HT-29 (cell line): Measurements from ENCODE around the gene CUEDC1. TPM values are rescaled to one million over a fixed set of nuclear protein-coding genes. Genes with fewer than 3 reads are reported as not detected.

Experiments used
- DNase-seq: peaks from one replicate; pipeline ENCODE4 v3.0.0-alpha.2; 2015; ENCODE audit warnings: low spot score
- total RNA-seq: library from RNA; depleted of rRNA; stranded (reverse); fragments of >200 nt; shearing (Covaris generic); gene quantifications from 2 replicates; pipeline ENCODE4 v1.2.3, GENCODE V29; 2014; rRNA removed

CUEDC1 gene, protein sequence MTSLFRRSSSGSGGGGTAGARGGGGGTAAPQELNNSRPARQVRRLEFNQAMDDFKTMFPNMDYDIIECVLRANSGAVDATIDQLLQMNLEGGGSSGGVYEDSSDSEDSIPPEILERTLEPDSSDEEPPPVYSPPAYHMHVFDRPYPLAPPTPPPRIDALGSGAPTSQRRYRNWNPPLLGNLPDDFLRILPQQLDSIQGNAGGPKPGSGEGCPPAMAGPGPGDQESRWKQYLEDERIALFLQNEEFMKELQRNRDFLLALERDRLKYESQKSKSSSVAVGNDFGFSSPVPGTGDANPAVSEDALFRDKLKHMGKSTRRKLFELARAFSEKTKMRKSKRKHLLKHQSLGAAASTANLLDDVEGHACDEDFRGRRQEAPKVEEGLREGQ
- total RNA-seq: 37.6 and 45.5 TPM in 2 replicates

DNA sequence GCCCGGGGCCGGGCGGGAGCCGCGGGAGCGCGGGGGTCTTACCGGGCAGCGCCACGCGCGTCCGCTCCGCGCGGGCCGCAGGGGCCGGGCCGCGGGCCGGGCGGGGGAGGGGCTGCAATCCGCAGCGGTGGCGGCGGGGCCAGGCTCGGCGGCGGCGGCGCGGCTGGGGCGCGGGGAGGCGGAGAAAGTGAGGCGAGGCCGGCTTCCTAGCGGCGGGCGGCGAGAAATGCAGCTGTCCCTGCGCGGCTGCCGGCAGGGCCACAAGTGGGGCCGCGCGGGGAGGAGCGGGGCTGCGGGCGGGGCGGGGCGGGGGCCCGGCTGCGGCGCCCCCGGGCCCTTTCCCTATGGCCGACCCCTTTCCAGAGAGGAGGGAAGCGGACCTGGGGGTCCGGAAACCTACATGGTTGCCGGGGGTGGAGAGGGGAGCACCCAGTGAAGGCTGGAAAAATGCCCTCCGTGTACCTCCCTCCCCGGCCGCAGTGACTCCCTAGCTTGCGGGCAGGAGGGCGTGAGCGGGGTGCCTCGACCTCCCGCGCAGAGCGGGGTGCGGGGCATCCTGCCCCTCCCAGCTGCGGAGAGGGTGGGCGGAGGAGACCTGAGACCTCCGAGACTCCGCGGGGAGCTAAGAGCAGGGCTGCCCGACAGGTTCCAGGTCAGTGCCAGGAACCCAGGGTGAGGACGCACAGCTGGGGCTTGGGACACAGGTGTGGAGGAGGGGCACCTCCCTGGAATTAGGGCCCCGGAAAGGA is at the start of gene CUEDC1:
Gene CUEDC1 (minus strand): TSS at position 230 of the 749 bp plus-strand sequence. CDS start 69,848 bp downstream, outside the sequence.
- peak; percentile 68 for DNase-seq

DNA sequence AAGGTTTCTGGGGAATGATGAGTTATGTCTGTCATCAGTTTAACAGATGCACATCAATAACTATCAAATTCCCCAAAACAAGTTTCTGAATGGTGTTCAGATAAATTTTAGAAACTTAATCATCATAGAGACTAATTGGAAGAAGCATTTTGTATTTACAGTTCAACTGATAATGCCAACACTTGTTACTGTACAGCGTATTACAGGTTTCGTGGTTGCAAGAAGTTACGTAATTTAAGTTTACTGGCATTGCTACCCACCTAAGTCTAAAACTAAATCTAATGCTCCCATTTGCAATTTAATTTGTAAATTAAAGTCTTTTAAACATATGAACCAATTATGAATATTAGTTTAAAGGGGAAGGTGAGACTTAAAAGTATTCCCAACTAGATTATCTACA is 48.8 kb upstream of the CUEDC1 start:
- DNase-seq: no peak

DNA sequence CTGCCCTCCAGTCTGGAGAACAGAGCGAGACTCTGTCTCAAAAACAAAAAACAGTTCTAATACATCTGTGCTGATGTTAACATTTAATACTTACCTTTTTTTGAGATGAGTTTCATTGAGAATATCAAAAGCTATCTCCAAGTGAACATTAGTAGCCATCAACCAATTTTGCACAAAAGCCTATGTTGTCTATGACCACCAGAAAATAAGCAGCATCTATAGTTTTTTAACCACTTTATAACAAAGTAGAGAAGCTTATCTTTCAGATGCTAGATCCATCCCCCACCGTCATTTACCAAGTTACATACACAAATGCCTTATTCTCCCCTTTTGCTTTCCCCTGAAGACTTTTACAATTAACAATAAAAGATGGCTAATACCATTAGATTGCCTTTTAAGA is 47.8 kb upstream of the CUEDC1 start:
- no peak for DNase-seq

DNA sequence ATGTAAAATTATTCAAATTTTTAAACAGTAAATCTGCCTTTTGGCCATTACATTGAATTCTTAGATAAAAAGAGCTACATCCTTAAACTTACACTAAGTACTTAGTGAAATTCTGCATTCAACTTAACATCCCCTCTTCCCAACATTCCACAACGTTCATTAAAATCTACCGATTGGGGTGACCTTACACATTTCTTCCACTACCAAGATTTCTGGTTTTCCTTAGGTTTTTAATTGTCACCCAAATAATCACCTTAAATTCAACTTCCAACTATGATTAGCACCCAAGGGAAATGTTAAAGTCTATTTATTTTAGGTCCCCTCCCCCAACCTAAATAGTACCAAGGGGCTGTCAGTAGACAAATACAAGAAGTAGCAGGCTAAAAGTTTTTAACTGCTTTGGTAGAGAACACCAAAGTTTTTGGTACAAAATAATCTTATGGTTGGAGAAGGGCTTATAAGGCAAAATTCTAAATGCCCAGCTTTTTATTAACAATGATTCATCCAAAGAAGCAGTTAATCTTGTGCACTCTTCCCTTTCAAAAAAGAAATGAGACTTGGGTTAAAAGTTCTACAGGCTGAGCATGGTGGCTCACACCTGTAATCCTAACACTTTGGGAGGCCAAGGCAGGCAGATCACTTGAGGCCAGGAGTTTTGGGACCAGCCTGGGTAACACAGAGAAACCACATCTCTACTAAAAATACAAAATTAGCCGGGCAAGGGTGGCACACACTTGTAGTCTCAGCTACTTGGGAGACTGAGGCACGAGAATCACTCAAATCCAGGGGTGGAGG is 47.1 kb upstream of the CUEDC1 start:
- no peak for DNase-seq

DNA sequence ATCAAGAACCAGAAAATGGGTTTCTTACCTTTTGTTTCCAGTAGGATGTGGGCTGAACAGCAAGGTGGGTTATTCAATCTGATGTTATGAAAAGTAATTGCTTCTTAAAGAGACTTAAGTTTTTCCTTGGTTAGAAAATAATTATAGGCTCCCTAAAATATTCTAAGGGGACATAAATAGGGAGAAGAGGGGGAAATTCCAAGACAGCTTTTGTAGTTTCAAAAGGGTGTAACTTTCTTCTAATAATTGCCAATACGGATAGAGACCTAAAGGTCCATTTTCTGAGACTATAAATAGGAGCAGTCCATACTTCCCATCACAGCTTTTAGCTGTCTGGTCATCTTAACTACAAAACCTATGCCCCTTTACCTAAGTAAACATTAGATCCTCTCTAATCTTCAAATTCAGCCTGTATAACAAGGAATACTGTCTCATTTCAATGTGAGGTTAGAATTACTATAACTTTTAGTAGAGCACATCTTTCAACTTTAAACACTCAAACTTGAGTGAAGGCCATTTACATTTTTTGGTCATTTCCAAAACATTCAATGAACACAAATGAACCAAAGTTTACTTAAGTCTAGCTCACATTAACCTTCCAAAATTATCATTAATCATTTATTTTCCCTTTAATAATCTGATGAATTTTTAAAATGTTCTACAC is 46.4 kb upstream of the CUEDC1 start:
- DNase-seq: no peak

DNA sequence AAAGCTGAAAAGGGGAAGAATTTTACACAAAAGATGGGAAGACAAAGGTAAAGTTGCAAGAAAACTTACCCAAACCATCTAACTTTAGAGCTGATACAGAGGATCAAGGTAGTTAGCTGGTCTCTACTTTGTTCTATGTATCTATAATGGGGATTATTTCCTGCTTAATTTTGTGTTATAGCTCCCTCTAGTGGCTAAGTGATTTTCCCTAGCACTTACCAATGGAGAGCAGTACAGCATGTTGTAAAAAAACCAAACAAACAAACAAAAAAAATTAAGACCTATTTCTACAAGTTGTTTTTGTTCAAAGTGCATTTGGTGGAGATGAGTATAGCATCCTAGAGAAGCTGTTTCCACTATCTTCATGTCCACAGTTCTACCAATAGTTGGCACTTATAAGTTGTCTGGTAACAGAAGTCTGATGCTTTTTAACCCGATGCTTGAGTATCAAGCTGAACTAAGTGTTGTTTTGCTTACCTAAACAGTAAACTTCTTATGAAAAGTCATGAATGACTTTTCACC is 44.3 kb upstream of the CUEDC1 start:
- peak; percentile 86 for DNase-seq

DNA sequence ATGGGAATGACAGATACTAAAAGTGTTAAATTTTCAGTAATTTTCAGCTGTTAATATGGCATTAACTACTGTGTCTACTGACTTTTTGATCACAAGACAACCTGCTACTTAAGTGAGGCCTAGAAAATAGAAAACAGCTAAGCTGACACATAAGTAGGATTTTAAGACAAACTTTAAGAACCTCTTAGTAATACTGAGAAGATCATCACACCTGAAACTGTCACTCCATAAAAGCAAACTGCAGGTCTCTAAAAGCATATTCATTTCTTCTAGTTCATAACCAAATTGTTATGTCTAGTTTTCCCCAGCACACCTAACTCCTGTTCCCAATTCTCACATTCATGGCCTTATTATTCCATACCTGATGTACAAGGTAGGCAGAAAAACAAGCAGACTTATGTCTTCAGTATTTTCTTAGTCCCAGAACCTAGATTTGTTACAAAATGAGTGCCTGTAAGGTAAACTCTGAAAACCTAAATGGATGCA is 43.8 kb upstream of the CUEDC1 start:
- DNase-seq: no peak

DNA sequence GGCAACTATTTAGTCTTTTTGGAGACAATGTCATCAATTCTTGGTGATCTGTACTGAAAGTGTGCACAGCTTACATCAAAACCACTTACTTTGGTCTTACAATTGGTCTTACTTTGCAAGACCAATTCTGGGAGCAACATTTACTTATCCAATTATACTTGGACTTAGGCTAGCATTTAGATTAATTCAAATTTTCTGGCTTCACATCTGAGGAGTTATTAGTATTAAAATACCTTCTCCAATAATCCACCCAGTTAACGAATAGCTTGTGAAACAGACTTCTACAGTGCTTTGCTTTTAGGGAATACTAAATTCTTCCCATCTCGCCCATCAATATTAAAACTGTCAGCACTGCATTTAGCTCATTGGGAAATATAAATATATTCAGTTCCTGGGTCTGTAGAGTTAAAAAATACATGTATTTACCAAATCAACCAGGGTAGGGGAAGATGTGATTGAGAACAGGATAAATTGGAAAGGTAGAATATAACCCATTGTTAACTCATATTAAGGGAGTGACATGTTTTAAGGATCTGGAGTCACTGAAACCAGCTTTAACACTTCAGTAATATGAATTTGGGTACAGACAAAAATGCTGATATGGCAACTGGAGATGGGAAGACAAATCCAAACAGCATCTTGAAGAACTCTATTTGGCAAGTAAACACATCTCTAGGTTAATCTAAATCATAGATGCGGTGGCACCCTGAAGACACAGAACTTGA is 42.0 kb upstream of the CUEDC1 start:
- no peak for DNase-seq

DNA sequence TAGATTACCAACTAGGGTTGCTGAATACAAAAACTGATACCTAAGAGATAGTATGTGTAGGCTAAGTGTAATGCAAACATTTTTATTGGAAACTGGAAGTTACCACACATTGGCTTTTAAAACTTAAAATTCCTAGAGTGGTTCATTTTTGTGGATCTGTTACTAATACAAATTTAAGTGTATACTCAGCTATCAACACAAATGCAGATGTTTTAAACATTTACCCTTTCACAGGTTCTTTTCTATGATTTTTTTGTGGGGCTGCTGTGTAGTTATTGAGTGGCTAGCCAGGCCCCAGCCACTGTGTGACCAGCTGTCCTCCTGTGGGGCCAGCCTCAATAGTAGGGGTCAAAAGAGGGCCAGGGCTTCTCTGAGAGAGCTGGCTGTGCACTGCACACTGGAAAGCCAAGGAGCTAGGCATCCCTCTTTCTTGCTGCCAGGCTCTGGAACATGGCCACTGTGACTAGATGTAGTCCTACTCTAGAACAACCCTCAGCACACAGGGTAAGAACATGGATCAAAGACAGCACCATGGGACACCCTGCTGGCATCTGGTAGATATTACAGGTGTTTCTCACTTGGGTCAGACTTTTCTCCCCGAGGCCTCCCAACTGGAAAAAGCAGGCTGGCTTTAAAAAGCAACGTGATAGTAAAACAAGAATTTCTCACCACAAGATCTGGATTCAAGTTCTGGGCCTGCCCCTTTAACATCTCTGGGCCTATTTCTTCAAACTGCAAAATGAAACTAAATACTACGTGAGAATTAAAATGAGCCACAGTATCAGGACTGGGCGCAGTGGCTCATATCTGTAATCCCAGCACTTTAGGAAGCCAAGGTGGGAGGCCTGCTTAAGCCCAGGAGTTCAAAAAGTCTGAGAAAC is 40.1 kb upstream of the CUEDC1 start:
- DNase-seq: peak; percentile 90

DNA sequence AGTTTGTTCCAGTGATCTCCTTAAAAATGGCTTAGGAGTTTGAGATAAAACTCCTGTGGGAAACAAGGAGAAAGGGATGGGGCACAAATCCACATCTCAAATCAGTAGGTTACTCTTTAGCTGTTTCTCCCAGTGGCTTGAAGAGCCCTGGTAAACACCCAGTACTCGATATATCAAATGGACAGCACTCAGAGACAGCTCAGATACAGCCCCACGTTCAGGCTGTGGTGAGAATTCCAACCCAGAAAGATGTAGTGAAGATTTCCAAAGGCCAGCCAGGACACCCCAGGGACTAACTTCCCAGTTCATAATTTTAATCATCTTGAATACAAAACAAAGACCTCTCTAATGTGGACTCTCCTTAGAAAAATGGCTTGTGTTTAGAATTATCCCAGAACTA is 39.2 kb upstream of the CUEDC1 start:
- no peak for DNase-seq

DNA sequence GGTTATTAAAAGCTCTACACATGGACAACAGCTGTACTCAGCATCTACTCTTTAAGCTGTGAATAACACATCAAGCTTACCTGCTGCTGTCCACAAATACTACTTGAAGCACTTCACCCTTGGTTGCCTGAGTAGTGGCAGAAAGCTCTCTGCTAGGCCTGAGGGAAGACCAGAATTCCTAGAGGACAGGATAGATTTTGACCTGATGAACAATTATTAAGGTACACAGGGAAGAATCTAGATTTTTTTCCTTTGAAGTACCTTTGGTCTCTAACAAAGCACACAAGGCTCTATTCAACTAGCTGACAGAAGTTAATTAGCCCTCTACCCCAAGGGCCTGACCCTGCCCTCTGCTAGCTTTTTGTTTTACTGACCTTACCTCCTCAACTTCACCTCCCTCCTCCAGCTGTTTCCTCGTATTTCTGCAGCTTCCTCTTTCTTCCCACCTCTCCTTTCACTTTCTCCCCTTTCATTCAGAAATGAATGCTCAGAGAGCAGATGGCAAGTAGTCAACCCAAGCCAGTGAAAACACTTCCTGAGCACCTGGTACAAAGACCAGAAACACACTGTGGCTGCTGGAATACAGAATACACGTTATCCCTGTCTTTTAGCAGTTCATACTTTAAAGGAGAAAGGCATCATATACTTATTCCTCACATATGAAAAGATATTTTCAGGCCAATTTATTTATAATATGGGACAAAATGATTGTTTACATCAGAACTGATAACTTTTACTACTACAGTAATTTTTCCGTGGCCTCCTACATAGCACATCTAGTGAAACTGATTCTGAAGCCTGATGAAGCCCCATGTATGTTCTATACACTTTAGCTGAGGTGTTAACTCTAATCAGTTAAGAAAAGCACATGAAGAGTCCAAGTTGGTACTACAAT is 38.5 kb upstream of the CUEDC1 start:
- DNase-seq: no peak

DNA sequence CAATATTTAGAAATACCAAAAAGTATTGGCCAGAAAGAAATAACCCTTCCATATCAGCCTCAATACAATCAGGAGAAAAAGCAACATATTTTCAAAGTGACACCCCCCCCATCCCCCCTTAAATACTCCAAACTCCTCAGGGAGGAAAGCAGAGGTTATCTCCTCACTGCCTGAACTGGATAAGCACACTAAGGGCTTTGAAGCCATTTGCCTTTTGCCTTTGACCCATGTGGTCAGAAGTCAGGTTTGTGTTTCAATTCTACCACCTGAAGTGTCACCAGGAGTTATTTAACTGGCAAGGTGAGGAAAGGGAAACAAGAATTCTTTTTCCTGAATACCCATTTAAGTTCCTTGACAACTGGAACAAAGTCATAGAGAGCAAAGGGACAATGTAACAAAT is 36.3 kb upstream of the CUEDC1 start:
- no peak for DNase-seq

DNA sequence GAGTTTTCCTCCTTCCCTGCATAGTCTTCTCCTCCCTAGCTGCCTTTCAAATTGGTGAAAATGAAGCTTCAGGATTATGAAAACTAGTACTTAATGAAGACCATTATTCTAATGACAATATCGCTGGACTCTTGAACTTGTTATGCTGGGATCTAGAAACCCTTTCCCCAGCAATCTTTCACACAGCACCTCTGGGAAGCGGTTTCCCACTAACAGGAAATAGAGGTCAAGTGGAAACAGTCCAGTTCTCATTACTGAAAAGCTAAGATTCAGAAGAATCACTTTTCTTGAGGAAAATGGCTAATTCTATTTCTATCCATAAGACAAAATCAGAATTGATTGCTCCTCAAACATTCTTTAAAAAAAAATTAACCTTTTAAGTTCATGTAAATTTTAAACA is 34.8 kb upstream of the CUEDC1 start:
- DNase-seq: no peak

DNA sequence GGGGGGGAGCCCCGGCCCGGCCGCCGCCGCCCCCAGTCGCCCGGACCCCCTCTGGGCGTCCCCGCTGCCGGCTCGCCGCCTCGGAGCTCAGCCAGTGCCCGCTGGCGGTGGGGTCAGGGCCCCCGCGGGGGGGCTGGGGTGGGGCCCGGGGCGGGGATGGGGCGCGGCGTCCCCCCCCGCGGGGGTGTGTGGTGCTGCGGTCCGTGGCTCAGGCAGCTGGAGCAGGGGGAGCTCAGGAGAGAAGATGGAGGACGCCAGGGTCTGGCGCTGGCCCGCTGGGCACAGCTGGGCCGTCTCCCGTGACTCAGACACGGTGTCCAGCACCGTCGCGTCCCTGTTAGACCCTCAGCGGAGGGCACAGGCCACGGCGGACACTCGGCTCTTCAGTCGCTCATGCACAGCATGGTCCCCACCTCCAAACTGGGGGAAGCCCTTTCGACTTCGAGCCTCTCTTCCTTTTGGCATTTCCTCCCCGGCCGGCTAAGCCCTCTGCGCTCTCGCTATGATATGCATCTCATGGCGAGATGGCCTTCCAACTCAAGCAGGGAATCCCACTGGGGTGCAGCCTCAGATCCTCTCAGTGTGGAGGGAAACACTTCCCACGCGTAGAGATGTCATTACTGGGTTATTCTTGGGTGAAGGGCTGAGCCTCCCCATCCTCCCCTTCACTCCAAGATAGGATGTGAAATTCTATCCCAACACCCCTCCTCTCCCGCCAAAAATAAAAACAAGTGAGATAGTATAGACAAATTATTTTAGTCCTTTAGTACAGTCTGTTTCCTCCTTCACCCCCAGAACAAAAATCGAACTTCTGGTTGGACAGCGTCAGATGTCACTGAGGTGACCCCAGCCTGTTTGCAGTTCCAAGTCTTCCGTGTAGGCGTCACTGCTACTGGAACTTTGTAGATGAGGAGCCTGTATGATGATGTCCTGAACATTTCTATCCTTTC is 33.4 kb upstream of the CUEDC1 start:
- peak; percentile 78 for DNase-seq

DNA sequence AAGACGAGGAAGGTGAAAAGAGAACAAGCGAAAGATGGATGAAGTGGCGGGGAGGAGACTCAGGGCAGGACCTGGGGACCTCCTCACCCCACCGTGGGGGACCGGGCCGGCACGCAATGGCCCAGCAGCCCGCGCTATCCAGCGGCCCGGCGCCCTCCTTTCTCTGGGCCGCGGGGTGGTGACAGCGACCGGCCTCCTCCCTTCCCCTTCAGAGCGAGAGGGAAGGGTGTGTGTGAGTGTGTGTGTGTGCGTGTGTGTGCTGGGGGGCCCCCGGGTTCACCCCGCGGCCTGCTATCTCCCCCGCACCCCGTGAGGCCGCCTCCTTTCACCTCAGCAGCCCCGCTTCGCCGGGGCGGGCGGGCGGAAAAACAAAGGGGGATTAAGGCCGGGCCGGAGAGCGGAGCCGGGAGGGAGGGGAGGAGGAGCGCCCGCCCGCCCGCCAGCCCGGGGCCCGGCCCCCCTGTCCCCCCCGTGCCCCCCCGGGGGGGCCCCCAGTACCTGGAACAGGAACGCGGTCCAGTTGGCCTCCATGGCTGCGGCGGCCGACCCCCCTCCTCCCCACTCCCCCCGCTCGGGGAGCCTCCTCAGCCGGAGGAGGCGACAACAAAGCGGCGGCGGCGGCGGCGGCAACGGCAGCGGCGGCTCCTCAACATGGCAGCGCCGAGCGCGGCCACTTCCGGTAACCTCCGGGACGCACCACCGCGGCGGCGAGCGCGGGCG is 32.5 kb upstream of the CUEDC1 start, which contains the start of gene VEZF1:
Gene VEZF1 (minus strand): TSS at position 674 of the 720 bp plus-strand sequence. CDS start 143 bp downstream, at position 531.
- peak; percentile 72 for DNase-seq

DNA sequence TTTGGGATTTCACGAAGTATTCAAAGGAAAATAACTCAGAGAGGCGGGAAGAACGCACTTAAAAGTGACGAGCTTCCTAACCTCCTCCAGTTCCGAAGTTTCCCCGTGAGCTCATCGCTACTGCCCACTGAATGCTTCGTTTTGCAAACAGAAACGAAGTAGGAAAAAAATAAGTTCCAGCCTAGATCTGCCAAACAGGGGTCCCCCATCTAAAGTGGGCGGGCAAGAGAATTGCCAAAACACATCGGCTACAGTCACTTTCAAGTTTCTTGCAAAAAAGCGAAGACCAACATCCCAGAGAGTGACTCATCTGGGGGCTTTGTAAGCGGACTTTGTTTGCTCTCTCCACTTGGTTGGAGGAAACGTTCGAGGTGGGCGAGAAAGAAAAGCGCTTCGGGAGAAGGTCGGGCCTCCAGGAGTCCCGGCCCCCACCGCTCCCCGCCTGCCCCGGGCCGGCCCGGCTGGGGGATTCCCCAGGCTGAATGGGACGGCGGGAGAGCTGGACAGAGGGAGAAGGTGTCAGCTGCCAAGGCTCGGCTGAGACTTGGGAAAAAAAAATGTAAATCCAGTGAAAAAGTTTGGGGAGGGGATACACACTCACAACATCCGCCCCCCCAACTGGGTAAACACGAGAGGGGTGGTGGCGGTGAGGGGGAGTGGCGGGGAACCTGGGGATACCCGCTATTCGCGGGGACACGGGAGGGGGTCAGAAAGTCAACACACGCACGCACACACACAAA is 31.8 kb upstream of the CUEDC1 start:
- DNase-seq: peak; percentile 63
